NCI-H774 (cell line): ENCODE data around the gene ARL16.

ENCODE experiments used
- DNase-seq: peaks from one replicate; lab custom pipeline; 2025; lab: John Stamatoyannopoulos, UW

The ARL16 gene, protein sequence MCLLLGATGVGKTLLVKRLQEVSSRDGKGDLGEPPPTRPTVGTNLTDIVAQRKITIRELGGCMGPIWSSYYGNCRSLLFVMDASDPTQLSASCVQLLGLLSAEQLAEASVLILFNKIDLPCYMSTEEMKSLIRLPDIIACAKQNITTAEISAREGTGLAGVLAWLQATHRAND

DNA sequence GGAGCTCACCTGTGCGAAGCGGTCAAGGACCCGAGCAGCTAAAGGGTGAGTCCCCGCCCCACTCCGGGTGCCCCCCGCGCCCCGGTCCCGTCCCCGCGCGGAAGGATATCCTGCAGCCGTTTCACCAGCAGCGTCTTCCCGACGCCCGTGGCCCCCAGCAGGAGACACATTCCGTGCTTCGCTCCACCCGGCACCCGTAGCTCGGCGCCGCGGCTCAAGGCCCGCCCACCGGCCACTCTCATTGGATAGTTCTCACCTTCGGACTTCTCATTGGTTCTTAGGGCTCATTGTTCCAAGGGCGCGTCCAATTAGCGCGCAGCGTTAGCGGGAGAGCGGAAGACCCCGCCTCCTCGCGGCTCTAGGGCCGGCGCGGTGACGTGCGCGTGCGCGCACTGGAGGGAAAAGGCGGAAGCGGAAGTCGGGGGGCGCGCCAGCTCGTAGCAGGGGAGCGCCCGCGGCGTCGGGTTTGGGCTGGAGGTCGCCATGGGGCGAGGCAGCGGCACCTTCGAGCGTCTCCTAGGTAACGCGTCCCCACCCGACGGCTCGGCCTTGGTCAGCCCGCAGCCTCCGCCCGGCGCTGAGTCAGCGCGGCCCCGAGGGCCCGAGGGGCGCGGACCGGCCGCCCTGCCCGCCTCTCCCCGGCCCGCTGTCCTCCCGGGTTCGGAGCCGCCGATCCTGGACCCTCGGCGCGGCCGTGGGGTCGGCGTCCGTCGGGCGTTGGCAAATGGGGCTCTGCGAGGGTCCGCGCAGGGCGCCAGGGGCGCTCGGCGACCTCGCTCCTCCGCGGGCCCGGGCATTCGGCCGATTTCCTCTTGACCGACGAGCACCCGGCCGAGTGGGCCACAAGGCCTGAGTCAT is at the start of gene ARL16, which contains the start of gene HGS:
Gene ARL16 (minus strand): TSS at position 214 of the 858 bp plus-strand sequence. CDS start 44 bp downstream, at position 170.
Gene HGS (plus strand): TSS at position 428 of the 858 bp plus-strand sequence. CDS start 56 bp downstream, at position 484.
- DNase-seq = peak; percentile 100

DNA sequence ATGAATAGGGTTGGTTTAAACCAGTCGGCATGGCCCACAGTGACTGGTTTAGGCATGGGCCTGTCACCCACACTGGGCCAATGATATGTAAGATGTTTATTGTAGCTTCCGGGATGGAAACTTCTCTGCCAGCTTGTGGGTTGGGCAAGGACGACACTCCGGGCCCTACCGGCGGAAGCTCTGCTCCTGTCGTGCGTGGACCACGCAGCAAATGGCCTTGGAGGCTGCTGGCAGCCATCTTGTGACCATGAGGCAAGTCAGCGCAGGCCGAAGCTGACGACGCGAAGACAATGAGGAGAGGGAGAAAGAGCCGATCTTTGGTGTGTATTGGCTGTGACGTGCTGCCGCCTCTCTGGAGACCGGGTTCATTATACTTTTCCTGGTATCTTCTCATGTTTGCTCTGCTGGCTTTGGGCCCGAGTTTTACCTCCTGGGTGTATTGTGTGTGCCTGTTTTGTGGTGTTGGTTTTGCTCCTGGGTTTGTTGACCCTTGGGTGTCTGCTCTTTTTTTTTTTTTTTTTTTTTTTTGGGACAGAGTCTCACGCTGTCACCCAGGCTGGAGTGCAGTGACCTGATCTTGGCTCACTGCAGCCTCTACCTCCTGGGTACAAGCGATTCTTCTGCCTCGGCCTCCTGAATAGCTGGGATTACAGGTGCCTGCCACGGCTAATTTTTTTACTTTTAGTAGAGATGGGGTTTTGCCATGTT is 43.9 kb upstream of the ARL16 start:
- DNase-seq = peak; percentile 92

DNA sequence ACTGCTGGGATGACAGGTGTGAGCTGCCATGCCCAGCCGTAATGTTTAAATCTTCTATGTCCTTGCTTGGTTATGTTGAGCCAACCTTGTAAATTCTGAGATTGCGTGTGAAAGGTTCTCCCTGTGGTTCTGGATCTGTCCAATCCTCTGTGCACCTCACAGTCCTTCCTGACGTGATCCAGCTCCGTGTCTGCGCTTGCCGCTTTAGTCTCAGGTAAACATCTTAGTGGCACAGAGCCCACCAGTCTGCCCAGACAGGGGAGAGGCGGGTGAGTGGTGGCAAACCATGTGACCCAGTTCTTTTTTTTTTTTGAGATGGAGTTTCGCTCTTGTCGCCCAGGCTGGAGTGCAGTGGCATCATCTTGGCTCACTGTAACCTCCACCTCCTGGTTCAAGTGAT is 42.4 kb upstream of the ARL16 start:
- DNase-seq = no peak

DNA sequence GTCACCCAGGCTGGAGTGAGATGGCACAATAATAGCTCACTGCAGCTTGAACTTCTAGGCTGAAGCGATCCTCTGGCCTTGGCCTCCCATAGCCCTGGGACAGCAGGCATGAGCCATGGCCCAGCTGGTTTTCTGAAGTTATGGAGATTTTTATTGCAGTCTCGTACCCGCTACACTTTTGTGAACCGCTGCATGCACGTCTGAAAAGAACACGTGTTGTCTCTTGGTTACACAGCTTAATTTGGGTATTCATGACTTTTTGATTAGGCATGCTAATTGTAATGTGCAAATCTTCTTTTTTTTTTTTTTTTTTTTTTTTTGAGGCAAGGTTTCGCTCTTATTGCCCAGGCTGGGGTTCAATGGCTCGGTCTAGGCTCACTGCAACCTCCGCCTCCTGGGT is 41.8 kb upstream of the ARL16 start:
- no peak for DNase-seq

DNA sequence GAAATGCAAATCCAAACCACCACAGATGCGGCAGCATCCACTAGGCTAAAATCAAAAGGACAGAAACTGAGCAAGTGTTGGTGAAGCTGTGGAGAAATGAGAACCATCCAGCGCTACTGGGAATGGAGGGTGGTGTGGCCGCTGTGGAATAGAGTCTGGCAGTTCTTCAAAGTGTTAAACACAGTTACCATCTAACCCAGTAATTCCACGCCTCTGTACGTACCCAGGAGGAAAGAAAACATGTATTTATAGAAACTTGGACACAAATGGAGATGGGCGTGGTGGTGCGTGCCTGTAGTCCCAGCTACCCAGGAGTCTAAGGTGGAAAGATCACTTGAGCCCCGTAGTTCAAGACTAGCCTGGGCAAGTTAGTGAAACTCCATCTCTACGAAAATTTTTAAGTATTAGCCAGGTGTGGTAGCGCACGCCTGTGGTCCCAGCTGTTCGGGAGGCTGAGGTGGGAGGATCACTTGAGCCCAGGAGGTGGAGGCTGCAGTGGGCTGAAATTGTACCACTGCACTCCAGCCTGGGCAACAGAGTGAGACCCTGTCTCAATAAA is 40.1 kb upstream of the ARL16 start:
- DNase-seq = no peak

DNA sequence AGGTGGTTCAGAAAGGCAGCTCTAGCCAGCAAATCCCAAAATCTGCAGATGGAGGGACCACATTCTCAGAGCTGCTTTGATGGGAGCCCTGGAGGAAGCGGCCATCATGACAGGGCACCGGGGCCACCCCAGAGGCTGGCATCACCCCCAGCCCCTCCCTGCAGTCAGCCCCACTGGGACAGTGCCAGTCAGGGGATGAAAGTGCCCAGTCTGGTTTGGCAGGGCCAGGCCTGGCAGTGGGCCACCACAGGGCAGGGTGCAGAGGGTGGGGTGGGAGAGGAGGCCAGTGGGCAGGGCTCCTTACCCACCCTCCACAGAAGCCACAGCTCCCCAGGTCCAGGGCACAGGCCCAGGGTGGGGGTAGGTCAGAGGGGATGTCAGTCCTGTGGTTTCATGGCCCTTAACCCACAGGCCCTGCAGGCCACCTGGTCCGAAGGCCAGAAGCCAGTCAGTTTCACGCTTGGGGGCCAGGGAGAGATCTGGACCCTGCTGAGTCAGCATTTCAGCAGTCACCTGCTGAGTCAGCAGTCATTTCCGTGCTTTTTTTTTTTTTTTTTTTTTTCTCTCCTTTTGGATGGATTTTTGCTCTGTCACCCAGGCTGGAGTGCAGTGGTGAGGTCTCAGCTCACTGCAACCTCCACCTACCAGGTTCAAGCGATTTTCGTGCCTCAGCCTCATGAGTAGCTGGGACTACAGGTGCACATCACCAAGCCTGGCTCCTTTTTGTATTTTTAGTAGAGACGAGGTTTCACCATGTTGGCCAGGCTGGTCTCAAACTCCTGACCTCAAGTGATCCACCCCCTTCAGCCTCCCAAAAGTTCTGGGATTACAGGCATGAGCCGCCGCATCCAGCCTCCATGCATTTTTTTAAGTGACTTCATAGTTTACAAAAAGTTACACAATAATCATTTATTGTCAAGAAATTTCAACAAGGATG is 38.9 kb upstream of the ARL16 start:
- DNase-seq = peak; percentile 52

DNA sequence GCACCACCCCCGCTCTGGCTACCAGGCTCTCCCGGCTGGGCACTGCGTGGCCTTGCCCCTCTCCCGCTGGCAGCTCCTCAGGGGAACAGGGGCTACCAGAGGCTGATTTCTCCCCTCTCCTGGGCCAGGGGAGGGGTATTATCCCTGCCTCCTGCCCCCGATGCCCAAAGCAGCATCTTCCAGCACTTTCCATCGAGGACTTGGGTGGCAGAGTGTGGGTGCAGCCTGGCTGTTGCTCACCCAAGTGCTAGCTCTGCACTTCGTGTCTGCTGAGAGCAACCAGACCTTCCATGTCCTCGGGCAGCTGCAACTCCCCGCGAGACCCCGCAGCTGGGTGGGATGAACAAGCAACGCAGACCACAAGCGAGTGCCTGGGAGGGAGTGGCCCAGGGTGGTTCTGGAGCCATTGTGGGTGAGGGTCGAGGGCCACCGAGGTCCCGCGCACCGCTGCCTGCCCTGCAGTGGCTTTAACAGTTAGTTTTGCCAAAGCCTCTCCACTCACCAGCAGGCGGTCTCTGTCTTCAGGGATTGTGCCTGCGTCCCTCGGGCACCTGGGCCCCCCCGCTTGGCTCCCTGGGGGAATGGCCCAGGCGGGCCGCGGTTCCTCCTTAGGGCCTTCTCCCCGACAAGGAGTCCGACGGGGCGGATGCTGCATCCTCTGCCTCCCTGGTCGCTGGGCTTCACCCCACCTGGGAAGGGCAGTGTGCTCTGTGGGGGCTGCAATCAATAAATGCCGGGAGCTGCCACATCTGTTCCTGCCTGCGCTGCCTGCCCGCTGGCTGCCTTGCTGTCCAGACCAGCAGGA is 36.9 kb upstream of the ARL16 start:
- no peak for DNase-seq

DNA sequence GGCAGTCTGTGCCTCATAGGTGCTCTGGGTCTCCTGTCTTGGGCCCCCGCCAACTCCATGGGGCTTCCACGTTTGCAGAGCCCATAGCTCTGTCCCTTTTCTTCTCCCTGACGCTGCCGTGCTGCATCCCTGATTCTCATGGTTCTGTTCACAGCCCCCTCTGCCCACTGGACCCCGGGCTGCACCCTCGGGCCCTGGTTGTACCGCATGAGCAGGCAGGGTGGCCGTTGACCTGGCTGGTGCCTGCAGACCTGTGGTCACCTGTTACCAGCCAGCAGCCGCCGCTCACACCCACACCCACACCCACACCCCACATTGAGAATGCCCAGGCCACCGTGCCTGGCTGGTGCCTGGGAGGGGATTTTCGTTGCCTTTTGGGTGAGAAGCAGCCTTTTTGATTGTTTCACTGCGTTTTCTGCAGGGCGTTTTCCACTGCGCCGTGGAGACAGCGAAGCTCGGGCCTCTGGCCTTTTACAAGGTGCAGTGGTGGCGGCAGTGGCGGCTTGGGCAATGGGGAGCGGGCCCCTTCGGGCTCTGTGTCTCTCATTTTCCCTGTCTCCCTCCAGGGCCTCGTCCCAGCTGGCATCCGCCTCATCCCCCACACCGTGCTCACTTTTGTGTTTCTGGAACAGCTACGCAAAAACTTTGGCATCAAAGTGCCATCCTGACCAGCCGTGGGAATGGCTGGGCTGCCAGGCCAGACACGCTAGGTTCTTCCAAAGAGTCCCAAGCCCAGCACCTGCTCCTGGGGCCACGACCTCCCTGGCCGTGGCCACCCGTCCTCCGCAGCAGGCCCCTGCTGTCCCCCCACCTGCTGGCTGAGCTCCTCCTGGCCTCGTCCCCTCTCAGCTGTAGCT is 36.0 kb upstream of the ARL16 start:
- no peak for DNase-seq

DNA sequence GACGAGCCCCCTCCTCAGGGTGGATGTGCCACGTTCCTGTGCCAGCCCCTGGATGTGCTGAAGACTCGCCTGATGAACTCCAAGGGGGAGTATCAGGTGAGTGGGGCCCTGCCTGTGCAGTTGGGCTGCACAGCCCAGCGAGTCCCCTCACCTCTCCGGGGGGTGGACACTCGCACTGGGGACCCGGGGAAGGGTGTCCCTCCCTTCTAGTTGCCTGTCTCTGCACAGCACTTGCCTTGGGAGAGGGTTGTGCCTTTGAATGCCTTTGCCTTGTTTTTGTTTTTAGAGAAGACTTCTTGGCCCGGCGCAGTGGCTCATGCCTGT is 34.1 kb upstream of the ARL16 start:
- DNase-seq = no peak

DNA sequence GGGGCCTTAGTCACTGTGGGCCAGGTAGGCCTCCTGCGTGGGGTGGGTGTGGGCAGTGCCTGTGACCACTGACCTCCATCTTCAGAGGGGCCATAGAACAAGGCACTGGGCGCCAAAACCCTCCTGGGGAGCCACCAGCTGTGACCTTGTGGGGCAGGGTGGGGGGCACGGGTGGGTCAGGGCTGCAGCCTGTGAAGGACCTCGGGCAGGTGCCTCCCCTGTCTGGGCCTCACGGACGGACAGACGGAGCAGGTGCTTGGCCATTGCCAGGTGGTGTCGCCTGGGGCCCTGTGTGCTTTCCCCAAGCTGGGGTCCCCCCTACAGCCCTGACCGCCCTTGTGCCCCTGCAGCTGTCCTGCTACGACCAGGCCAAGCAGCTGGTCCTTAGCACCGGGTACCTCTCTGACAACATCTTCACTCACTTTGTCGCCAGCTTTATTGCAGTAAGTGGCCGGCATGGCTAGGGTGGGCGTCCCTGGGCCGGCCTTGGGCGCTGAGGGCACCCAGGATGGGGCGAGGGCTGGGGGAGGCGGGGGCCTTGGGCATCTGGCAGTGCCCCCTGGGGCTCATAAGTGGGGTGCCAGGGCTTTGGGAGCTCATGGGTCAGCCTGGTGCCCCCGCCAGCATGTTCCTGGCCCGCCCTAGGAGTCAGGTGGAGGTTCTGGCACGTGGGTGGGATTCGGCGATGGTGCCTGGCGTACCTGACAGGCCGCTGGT is 33.6 kb upstream of the ARL16 start:
- no peak for DNase-seq

DNA sequence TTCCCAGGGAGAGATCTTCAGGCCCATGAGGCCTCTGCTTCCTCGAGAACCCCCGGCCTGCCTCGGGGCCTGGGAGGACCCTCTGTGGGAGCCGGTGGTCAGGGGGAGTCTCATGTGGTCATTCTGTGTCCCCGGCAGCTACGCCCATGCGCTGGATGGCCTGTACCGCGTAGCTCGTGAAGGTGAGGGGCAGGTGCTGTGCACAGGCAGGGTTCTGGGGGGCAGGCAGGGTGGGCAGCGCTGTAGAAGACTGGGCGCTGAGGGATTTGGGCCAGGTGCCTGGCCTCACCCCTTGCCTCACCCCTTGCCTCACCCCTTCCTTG is 33.0 kb upstream of the ARL16 start:
- DNase-seq = no peak

DNA sequence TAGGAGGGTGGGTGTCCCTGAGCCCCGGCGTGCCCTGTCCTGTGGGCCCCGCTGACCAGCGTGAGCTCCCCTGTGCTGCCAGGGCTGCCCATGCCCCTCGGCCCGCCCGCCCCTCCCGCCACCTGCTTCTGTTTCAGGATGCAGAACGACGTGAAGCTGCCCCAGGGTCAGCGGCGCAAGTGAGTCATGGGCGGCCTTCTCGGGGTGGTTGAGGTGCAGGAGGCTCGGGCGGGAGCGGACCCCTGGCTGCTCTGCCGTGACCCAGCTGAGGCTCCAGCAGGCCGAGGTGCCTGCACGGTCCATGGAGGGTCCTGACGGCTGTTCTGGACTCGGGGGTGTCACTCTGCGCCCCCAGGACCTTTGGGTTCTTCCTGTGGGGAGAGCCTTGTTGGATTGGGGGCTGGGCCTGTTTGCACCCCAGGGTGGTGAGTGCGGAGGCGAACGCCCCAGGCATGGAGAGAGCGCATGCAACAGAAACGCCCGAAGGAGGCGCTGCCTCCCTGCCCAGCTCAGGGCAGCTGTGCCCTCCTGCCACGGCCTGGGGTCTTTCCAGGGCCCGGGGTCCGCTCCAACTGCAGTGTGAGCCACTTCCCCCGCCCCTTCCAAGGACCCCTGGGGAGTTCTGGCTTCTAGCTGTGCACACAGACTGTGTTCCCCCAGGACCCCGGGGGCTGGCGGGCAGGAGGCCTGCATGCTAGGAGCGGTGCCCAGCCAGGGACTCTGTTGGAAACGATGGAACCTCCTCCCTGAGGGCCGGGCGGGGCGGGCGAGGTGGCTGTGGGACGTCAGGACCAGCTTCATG is 32.5 kb upstream of the ARL16 start:
- DNase-seq = no peak

DNA sequence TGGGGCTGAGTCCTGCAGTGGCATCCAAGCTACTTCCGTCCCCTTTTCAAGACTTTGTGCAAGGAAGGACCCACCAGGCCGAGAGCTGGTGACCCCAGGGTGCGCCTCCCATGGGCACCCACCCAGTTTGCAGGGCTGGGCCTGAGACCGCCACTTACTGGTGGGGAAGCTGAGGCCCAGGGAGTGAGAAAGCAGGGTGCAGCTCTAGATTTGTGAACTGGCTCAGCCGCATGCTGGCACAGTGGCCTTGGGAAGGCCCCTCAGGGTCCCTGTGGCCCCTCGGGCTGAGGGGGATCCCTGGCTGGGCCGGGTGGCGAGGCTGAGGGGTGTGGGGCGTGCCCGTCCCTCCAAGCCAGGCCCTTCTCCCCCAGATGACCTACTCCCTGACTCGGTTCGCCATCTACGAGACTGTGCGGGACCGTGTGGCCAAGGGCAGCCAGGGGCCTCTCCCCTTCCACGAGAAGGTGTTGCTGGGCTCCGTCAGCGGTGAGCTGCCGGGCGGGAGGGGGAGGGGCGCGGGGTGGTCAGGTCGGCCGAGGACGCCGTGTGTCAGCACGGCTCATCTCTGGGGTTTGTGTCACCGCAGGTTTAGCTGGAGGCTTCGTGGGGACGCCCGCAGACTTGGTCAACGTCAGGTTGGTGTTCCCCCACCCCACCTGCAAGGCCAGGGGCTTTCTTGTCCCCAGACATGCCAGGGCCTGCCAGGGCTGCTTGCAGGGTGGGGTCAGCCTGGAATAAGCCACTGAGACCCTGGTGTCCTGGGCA is 31.7 kb upstream of the ARL16 start:
- DNase-seq = no peak

DNA sequence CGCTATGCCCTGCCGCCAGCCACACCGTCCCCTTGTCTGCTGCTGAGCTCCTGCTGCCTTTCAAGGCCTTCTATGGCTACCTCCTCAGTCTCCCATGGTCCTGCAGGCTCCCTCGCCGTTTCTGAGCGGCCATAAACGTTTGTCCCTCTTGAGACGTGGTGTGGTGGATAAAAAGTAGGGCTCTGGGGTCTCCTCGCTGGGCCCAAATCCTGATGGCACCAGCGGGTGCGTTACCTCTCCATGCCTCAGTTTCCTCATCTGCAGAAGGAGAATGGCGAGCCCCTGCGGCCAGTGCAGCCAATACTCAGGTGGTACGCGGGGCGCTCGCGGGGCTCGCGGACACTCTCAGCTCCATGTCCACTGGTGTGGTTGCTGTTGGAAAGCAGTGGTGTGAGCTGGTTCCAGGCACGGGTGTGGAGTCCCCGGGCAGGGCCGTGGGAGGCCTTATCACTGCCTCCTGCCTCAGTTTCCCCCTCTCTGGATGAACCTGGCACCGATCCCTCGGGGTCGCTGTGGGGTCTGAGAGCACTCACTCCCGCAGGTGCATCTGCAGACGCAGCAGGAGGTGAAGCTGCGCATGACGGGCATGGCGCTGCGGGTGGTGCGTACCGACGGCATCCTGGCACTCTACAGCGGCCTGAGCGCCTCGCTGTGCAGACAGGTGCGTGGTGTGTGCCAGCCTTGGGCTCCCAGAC is 31.0 kb upstream of the ARL16 start:
- DNase-seq = no peak

DNA sequence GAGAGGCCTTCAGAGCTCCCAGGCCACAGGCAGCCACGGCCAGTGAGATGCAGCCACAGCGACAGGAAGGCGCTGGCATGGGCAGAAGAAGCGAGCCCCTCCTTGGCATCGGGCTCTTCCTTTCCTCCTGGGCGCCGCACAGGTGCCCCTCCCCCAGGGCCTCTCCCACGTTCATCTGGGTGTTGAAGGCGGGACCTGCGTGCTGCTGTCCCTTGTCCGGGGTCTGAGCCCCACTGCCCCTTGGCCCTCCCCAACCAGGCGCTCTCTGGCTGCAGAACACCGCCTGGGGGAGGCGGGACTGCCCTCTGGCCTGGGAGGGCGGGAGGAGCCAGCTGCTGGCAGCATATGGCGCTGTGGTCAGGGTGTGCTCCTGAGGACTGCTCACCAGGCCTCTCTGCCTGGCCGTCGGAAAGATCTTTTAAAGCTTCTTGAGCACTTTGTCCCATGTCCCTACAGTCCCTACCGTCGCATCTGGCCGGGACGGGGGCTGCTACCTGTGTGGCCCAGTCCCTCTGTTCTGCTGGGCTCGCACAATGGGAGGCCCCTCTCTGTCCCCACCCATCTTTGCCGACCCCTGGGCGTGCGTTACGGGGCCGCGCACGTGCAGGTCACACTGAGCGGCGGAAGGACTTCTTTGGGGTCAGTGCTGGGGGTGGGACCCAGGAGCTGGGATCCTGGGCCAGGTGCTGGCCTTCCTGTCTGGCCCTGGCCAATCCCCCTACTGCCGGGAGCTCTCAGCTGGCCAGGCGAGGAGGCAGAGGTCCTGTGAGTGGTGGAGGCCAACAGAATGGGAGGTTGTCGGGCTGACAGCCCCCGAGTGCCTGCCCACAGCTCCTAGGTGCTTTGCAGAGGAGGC is 30.2 kb upstream of the ARL16 start:
- DNase-seq = no peak

DNA sequence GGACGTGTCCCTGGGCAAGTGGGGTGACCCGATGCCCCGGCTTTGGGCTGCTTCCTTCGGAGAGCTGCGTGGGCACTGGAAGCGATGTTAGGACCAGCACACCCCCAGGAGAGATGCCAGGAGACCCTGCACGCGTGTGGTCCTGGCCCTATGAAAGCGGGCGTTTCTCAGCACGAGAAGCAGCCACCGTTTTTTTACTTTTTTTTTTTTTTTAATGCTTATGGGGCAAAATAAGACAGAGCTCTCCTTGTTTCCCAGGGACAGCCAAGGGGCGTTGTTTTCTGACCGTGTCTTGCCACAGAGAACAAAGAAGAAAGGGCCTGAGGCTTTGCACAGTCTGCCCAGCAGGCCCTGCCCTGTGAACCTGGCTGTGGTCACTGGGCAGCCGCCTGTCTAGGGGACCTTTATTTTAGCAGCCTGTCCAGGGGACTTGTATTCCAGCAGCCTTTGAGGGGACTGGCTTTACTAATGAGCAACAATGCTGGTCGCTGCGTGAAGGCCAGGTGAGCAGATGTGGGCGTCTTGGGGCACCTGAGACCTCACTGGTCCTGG is 29.5 kb upstream of the ARL16 start:
- DNase-seq = no peak
